Measurements from ENCODE around the gene ADAMTS16.

The ADAMTS16 gene

DNA sequence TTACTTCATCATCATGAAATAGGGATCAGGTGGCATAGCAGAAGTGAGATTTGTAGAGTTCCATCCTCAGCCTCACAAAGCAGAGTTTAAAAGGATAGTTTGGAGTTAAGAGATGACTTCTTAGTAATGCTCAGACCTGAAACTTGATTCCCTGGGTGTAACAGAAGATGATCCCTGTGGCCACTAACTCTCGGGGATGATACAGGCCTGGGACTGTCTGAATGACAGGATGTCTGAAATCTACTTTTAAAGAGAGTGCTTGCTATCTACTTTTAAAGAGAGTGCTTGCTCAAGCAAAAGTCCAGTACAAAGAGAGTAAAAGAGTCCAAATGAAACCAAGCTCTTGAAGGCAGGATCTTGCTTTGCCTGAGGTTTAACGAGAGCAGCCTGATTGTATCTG lies 14.6 kb downstream of the ADAMTS16 start:
- DNase-seq (ENCODE audit: extremely low read depth, low read depth), result no peak
- TF ChIP-seq, protein P1, sequence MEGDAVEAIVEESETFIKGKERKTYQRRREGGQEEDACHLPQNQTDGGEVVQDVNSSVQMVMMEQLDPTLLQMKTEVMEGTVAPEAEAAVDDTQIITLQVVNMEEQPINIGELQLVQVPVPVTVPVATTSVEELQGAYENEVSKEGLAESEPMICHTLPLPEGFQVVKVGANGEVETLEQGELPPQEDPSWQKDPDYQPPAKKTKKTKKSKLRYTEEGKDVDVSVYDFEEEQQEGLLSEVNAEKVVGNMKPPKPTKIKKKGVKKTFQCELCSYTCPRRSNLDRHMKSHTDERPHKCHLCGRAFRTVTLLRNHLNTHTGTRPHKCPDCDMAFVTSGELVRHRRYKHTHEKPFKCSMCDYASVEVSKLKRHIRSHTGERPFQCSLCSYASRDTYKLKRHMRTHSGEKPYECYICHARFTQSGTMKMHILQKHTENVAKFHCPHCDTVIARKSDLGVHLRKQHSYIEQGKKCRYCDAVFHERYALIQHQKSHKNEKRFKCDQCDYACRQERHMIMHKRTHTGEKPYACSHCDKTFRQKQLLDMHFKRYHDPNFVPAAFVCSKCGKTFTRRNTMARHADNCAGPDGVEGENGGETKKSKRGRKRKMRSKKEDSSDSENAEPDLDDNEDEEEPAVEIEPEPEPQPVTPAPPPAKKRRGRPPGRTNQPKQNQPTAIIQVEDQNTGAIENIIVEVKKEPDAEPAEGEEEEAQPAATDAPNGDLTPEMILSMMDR (IDR thresholded peaks at IDR 0.05; ENCODE audit: low read depth, low read length), result no peak

GRCh38 chr5:5155617-5156016 lies 15.5 kb downstream of the ADAMTS16 start:
- no peak for DNase-seq (ENCODE audit: extremely low read depth, low read depth)
- TF ChIP-seq, protein P1 (IDR thresholded peaks at IDR 0.05; ENCODE audit: low read depth, low read length), result no peak

- no peak for DNase-seq (ENCODE audit: extremely low read depth, low read depth)
- TF ChIP-seq, protein P1 (IDR thresholded peaks at IDR 0.05; ENCODE audit: low read depth, low read length), result no peak
These were observed 16.4 kb downstream of the ADAMTS16 start for GRCh38 chr5:5156471-5157082.

DNA sequence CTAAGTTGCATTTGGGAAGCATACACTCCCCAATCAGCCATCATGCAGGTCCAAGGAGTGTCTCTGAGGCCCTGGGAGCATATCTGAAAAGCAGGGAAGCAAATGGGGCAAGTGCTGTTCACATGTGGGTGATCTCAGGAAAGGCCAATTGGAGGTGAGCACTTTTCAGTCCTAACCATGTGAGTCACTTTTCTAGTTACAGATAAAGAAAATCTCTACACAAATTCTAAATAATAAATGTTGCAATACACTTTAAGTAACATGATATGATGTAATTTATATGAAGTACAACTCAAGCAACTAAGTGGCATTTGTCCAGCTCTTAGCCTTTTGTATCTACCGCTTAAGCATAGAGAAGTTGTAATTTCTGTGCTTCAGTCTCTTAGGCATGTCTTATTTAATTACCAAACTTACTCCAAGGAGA lies 18.4 kb downstream of the ADAMTS16 start:
- TF ChIP-seq, protein P1 (IDR thresholded peaks at IDR 0.05; ENCODE audit: low read depth, low read length), result no peak
- DNase-seq (ENCODE audit: extremely low read depth, low read depth), result no peak

GRCh38 chr5:5159282-5160103 lies 19.4 kb downstream of the ADAMTS16 start:
- no peak for DNase-seq (ENCODE audit: extremely low read depth, low read depth)
- TF ChIP-seq, protein P1 (IDR thresholded peaks at IDR 0.05; ENCODE audit: low read depth, low read length), result no peak

DNA sequence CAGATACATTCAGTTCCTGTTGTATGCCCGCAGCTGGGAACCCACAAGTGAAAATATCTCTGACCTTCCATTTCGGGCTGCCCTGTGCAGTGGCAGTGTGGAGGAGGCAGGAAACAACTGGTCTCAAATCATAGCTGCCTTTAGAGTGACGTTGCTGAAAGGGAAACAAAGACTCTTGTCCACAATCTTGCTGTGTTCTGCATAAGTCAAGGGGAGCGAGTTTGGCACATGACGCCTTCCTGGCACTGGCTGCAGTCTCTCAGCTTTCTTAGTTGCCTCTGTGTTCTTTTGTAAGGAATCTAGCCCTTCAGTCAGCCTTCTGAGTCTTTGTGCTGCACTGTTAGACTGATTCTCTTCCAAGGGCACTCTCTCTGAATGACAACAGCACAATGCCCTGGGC lies 24.0 kb downstream of the ADAMTS16 start:
- TF ChIP-seq, protein P1 (IDR thresholded peaks at IDR 0.05; ENCODE audit: low read depth, low read length), result no peak
- no peak for DNase-seq (ENCODE audit: extremely low read depth, low read depth)

DNA sequence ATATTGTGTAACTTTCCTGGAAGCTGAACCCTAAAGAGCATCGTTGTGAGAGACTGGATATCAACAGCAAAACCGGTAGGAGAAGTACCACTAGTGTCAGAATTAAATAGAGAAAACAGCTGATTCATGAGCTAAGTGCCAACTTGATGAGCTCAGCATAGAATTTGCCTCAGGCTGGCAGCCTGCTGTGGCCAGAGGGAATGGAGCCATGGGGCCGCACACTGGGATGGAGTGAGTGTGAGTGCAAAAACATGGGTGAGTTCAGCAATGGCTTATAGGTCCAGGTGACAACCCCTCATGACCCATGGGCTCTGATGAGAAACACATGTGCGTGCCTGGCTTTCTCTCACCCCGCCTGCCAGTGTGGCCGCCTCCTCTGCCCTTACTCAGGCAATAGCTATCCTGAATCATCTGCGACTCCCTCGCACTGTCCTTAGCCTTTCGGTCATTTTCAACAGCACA lies 25.4 kb downstream of the ADAMTS16 start:
- DNase-seq (ENCODE audit: extremely low read depth, low read depth), result no peak

More for the DNA sequence above, 25.4 kb downstream of the ADAMTS16 start:
- TF ChIP-seq, protein P1 (IDR thresholded peaks at IDR 0.05; ENCODE audit: low read depth, low read length), result no peak

All from AG09319 (cell line).